Measurements from ENCODE around the gene PIEZO1.

PIEZO1 gene

DNA sequence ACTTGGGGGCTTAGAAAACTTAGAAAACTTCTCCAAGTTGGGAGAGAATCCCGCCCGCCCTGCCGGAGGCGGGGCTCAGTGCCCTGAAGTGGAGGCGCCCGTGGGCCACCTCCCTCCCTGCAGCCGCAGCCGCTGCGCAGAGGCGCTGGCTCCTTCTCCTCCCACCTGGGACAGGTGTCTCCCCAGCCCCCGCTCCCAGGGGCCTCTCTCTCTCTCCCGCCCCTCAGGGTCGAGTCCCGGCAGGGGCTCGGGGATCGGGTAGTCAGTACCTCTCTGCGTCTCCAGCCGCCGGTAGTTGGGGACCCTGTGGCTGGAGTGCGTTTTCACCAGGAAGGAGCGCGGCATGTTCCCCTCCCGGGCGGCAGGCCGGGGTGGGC is 99.0 kb downstream of the PIEZO1 start:
- Histone ChIP-seq H3K4me3 (ENCODE audit: low read depth, low read length) (peak overlapping the region; percentile 35), H2BK120ac (ENCODE audit: insufficient read depth, low read length, poor library complexity) (no peak overlapping the region), H3K4ac (ENCODE audit: low read depth, low read length) (no peak overlapping the region), H4K12ac (ENCODE audit: low read depth, low read length) (no peak overlapping the region), H2BK5ac (ENCODE audit: low read depth, low read length, poor library complexity) (no peak overlapping the region), H3K79me2 (ENCODE audit: control insufficient read depth, insufficient read depth, low read length, poor library complexity) (no peaks in the 10 kb centered on the region), H2AFZ (ENCODE audit: insufficient read depth, low read length, poor library complexity) (no peak overlapping the region), H3K4me2 (ENCODE audit: low read length) (peak overlapping the region; percentile 73), H4K91ac (ENCODE audit: low read depth, low read length) (no peak overlapping the region), H3K27me3 (ENCODE audit: insufficient read depth, low read length) (peaks cover 5% of the 10 kb centered on the region), H3K9ac (ENCODE audit: low read length) (no peak overlapping the region), H3K23ac (ENCODE audit: low read length) (no peak overlapping the region), H2AK5ac (ENCODE audit: low read length) (no peak overlapping the region), H3K27ac (ENCODE audit: low read depth, low read length) (no peak overlapping the region), H3K9me3 (ENCODE audit: insufficient read depth, low read depth, low read length) (peaks cover 4% of the 10 kb centered on the region), H2BK12ac (ENCODE audit: low read length) (no peak overlapping the region), H3K14ac (ENCODE audit: low read length) (no peak overlapping the region), H4K8ac (ENCODE audit: low read depth, low read length) (no peak overlapping the region), H3K4me1 (ENCODE audit: control insufficient read depth in 1 of 2, insufficient read depth in 2 of 2, low read length in 2 of 2) (peaks cover 6 to 10% of the 10 kb centered on the region in 2 experiments), H3K79me1 (ENCODE audit: low read length) (no peaks in the 10 kb centered on the region), H3K36me3 (ENCODE audit: control insufficient read depth in 1 of 2, insufficient read depth in 2 of 2, low read length in 2 of 2) (no peaks in the 10 kb centered on the region), H3K18ac (ENCODE audit: low read length) (no peak overlapping the region)
- no CpG with 5 or more reads among the region's 25 CpGs for WGBS (ENCODE audit: extremely low coverage, insufficient coverage, insufficient read length)
- no peak for DNase-seq

DNA sequence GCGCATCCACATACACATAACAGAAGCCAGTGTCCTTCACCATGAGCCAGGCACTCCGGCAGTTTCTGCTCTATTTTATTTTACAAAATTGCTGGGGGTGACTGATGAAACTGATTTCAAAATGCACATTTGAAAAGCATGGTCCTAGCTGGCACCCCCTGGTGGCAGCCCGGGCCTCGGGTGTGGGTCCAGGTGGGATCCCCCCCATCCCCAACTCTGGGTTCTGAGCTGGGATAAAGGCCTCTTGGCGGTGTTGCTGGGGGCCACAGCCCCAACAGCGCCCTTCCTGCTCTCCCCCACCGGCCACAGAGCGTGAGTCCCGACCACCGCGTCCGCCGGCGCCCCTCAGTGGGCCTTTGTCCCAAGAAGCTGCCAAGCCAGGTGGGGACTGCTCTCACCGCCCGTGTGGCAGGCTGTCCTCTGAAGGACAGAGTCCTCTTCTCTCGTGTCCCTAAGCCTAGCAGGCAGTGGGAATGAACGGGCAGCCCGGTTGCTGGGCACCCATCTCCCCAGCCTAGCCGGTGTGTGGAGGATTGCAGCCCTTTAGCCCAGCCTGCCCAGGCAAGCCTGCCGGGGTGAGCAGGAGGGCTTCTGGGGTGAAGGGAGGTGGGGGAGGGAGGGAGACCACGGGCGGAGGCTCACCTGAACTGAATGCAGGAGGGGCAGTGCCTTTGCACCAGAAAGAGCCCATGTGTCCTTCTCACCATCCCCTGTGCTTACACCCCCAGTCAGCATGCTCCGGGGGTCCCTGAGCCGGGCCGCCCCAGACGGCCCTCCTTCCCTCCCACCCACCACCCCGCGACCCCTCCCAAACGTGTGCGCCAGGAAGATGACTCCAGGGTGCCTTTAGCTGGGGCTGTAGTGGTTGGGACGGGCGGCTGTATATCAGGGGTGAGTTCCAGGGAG is 99.6 kb downstream of the PIEZO1 start:
- H2BK5ac ChIP-seq (ENCODE audit: low read depth, low read length, poor library complexity), result no peak overlapping the region
- H2AFZ ChIP-seq (ENCODE audit: insufficient read depth, low read length, poor library complexity), result no peak overlapping the region
- no peak overlapping the region for H3K27ac ChIP-seq (ENCODE audit: low read depth, low read length)
- H3K4me3 ChIP-seq (ENCODE audit: low read depth, low read length), result no peak overlapping the region
- H3K14ac ChIP-seq (ENCODE audit: low read length), result no peak overlapping the region
- H3K27me3 ChIP-seq (ENCODE audit: insufficient read depth, low read length), result peaks cover 5% of the 10 kb centered on the region
- H3K79me1 ChIP-seq (ENCODE audit: low read length), result no peaks in the 10 kb centered on the region
- H2AK5ac ChIP-seq (ENCODE audit: low read length), result no peak overlapping the region
- peak overlapping the region; percentile 73 for H3K4me2 ChIP-seq (ENCODE audit: low read length)
- WGBS (ENCODE audit: extremely low coverage, insufficient coverage, insufficient read length), result no CpG with 5 or more reads among the region's 33 CpGs
- H3K9ac ChIP-seq (ENCODE audit: low read length), result no peak overlapping the region
- DNase-seq, result peak in 1 of 2 donors; percentile 32
- no peak overlapping the region for H2BK12ac ChIP-seq (ENCODE audit: low read length)
- no peaks in the 10 kb centered on the region for H3K79me2 ChIP-seq (ENCODE audit: control insufficient read depth, insufficient read depth, low read length, poor library complexity)
- peaks cover 6 to 10% of the 10 kb centered on the region in 2 experiments for H3K4me1 ChIP-seq (ENCODE audit: control insufficient read depth in 1 of 2, insufficient read depth in 2 of 2, low read length in 2 of 2)
- H3K23ac ChIP-seq (ENCODE audit: low read length), result no peak overlapping the region
- H4K8ac ChIP-seq (ENCODE audit: low read depth, low read length), result no peak overlapping the region
- no peak overlapping the region for H4K91ac ChIP-seq (ENCODE audit: low read depth, low read length)
- no peak overlapping the region for H3K18ac ChIP-seq (ENCODE audit: low read length)
- no peak overlapping the region for H2BK120ac ChIP-seq (ENCODE audit: insufficient read depth, low read length, poor library complexity)
- no peaks in the 10 kb centered on the region for H3K36me3 ChIP-seq (ENCODE audit: control insufficient read depth in 1 of 2, insufficient read depth in 2 of 2, low read length in 2 of 2)
- H3K4ac ChIP-seq (ENCODE audit: low read depth, low read length), result no peak overlapping the region
- H3K9me3 ChIP-seq (ENCODE audit: insufficient read depth, low read depth, low read length), result peaks cover 4% of the 10 kb centered on the region
- H4K12ac ChIP-seq (ENCODE audit: low read depth, low read length), result no peak overlapping the region

- H2BK120ac ChIP-seq (ENCODE audit: insufficient read depth, low read length, poor library complexity), result no peak overlapping the region
- H3K14ac ChIP-seq (ENCODE audit: low read length), result no peak overlapping the region
- peaks cover 5% of the 10 kb centered on the region for H3K27me3 ChIP-seq (ENCODE audit: insufficient read depth, low read length)
- no peak overlapping the region for H3K18ac ChIP-seq (ENCODE audit: low read length)
- no peak overlapping the region for H2BK5ac ChIP-seq (ENCODE audit: low read depth, low read length, poor library complexity)
- H3K4ac ChIP-seq (ENCODE audit: low read depth, low read length), result no peak overlapping the region
- H3K9ac ChIP-seq (ENCODE audit: low read length), result no peak overlapping the region
- no CpG with 5 or more reads among the region's 15 CpGs for WGBS (ENCODE audit: extremely low coverage, insufficient coverage, insufficient read length)
- no peaks in the 10 kb centered on the region for H3K36me3 ChIP-seq (ENCODE audit: control insufficient read depth in 1 of 2, insufficient read depth in 2 of 2, low read length in 2 of 2)
- no peaks in the 10 kb centered on the region for H3K79me2 ChIP-seq (ENCODE audit: control insufficient read depth, insufficient read depth, low read length, poor library complexity)
- H2AFZ ChIP-seq (ENCODE audit: insufficient read depth, low read length, poor library complexity), result no peak overlapping the region
- no peak overlapping the region for H4K12ac ChIP-seq (ENCODE audit: low read depth, low read length)
- no peak overlapping the region for H2AK5ac ChIP-seq (ENCODE audit: low read length)
- no peaks in the 10 kb centered on the region for H3K79me1 ChIP-seq (ENCODE audit: low read length)
- no peak overlapping the region for H3K27ac ChIP-seq (ENCODE audit: low read depth, low read length)
- H2BK12ac ChIP-seq (ENCODE audit: low read length), result no peak overlapping the region
- peaks cover 6 to 10% of the 10 kb centered on the region in 2 experiments for H3K4me1 ChIP-seq (ENCODE audit: control insufficient read depth in 1 of 2, insufficient read depth in 2 of 2, low read length in 2 of 2)
- no peak overlapping the region for H3K4me3 ChIP-seq (ENCODE audit: low read depth, low read length)
- no peak for DNase-seq
- no peak overlapping the region for H3K4me2 ChIP-seq (ENCODE audit: low read length)
- no peak overlapping the region for H4K8ac ChIP-seq (ENCODE audit: low read depth, low read length)
- H3K9me3 ChIP-seq (ENCODE audit: insufficient read depth, low read depth, low read length), result peaks cover 4% of the 10 kb centered on the region
- H3K23ac ChIP-seq (ENCODE audit: low read length), result no peak overlapping the region
- no peak overlapping the region for H4K91ac ChIP-seq (ENCODE audit: low read depth, low read length)
Measured at GRCh38 chr16:88684569-88685155, 100.4 kb downstream of the PIEZO1 start.

DNA sequence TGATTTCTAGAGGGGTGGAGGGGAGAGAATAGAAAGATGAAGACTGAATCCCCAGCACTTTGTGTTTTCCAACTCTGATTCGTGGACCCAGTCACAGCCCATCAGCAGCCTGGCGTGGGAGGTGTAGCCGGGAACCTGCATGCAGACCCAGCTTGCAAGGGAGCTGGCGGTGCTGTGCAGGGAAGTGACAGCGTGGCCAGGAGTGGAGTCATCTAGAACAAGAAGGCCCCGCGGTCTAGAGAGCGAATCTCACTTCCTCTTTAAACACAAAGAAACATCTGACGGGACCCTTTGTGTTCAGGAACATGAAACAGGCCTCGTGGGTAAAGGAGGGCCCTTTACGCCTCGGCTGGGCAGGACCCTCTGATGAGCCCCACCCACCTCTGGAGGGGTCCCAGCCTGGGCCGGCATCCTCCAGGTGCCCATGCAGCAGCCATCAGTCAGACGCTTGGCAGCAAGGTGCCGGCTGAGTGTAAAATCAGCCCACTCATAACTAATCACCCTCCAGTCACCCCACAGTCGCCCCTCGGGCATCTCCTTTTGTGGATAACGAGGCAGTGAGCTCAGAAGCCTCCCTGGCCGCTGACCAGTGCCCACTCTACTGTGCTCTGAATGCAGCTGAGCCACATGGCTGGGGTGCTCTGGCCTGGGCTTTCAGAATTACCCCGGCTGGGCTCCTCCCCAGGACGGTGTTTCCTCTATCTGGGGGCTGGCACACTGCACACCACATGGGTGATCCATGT is 103.1 kb downstream of the PIEZO1 start:
- Histone ChIP-seq H3K18ac (ENCODE audit: low read length) (no peak overlapping the region), H2AFZ (ENCODE audit: insufficient read depth, low read length, poor library complexity) (no peak overlapping the region), H2BK5ac (ENCODE audit: low read depth, low read length, poor library complexity) (no peak overlapping the region), H3K36me3 (ENCODE audit: control insufficient read depth in 1 of 2, insufficient read depth in 2 of 2, low read length in 2 of 2) (no peaks in the 10 kb centered on the region), H2BK120ac (ENCODE audit: insufficient read depth, low read length, poor library complexity) (no peak overlapping the region), H3K9me3 (ENCODE audit: insufficient read depth, low read depth, low read length) (peaks cover 4% of the 10 kb centered on the region), H3K9ac (ENCODE audit: low read length) (no peak overlapping the region), H4K8ac (ENCODE audit: low read depth, low read length) (no peak overlapping the region), H3K4me1 (ENCODE audit: control insufficient read depth in 1 of 2, insufficient read depth in 2 of 2, low read length in 2 of 2) (peaks cover 6 to 15% of the 10 kb centered on the region in 2 experiments), H3K14ac (ENCODE audit: low read length) (no peak overlapping the region), H3K4me2 (ENCODE audit: low read length) (no peak overlapping the region), H3K4me3 (ENCODE audit: low read depth, low read length) (no peak overlapping the region), H3K79me1 (ENCODE audit: low read length) (no peaks in the 10 kb centered on the region), H4K12ac (ENCODE audit: low read depth, low read length) (no peak overlapping the region), H3K27me3 (ENCODE audit: insufficient read depth, low read length) (peaks cover 5% of the 10 kb centered on the region), H3K27ac (ENCODE audit: low read depth, low read length) (no peak overlapping the region), H3K79me2 (ENCODE audit: control insufficient read depth, insufficient read depth, low read length, poor library complexity) (no peaks in the 10 kb centered on the region), H3K23ac (ENCODE audit: low read length) (no peak overlapping the region), H2AK5ac (ENCODE audit: low read length) (no peak overlapping the region), H2BK12ac (ENCODE audit: low read length) (no peak overlapping the region), H4K91ac (ENCODE audit: low read depth, low read length) (no peak overlapping the region), H3K4ac (ENCODE audit: low read depth, low read length) (no peak overlapping the region)
- WGBS (ENCODE audit: extremely low coverage, insufficient coverage, insufficient read length), result no CpG with 5 or more reads among the region's 21 CpGs
- DNase-seq, result peak in 1 of 2 donors; percentile 24

All from trophoblast cell (in vitro differentiated cells and primary cell).